Right ventricle myocardium superior (tissue), 1 donor: ENCODE results near the gene NSF. TPM values are rescaled to one million over a fixed set of nuclear protein-coding genes. Genes with fewer than 3 reads are reported as not detected.
"Not testable (repeated sequence)": the region's sequence is repeated elsewhere in the genome, so short reads cannot be mapped to it uniquely, and the experiment has no call there.

Experiments
- ATAC-seq: fragments of 200-7000 bp; cut with Tn5 transposase; one replicate; pipeline ENCODE4 v1.9.1; 2020; ENCODE audit warnings: mild to moderate bottlenecking; ENCODE audit not compliant: poor library complexity
- DNase-seq: peaks from one replicate; pipeline ENCODE4 v3.0.0-alpha.2; 2020
- intact Hi-C: fragments of 100-400 bp; cut with DNase I; formaldehyde crosslinking; loops from one replicate; pipeline ENCODE4 v1.11.2; 2022
- long read RNA-seq: library from polyadenylated mRNA; unstranded; transcript quantifications from one replicate; pipeline ENCODE4 v2.0.0, GENCODE V29; 2021
- total RNA-seq: library from RNA; stranded (reverse); fragmentation: NEBNext Ultra II Directional; extraction: Animal tissue kit (Norgen Biotek cat#: 25700); gene quantifications from one replicate; pipeline ENCODE4 v1.2.1, GENCODE V29; 2021
- donor health status: DM: no; HTN: yes; CAD: no; lungs with severe emphysema.

The NSF gene
- total RNA-seq = 23.2 TPM
- long read RNA-seq, transcript NSF-201 (21 exons, 3,983 nt) = major isoform, 53 of 63 reads
- long read RNA-seq, partial matches to known transcripts = 5 of 63 reads
- long read RNA-seq, other reads (novel, unspliced or antisense) = 2 of 63 reads

DNA sequence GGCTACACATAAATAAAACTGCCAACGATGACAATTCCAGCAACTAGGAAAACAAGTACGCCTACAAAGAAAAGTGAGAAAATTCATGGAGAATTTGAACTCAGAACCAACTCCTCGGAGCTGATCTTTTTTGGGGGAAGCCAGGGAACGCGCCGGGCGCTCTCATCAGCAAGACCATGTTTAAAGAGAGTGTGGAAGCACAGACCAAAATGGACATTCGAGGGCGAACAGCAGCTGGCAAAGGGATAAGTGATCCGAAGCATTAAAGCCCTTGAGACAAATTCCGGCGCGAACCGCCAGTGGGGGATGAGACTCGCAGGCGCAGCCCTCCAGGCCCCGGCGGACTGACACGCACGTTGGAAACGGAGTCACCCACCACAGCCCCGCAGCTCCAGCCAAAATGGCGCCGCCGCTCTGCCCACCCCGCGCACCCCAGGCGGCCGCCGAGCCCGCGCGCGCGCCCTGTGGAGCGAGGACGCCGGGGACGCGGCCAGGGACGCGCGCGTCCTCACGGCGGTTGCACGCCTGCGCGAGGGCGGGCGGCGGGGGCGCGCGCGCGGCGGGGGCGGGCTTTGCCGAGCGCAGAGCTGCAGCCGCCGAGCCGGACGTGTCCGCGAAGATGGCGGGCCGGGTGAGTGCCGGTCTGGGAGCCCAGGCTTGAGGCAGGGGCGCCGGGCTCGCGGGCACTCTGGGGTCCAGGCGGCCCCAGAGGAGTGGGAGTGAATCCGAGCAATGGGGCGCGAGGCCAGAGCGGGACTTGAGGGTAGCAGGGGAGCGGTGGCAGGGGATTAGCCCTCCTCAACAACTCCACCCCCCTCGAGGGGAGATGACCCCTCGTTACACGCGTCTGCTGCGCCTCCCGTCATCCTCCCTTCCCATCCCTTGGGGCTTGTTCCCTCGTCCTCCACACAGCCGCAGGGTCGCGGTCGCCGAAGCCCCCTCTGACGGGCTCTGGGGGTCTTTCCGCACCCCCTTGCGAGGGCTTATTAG lies at the start of gene NSF:
Gene NSF (plus strand): TSS at position 513 of the 990 bp plus-strand sequence. CDS start 107 bp downstream, at position 620.
- intact Hi-C loops, DNase-seq: not testable (repeated sequence)
- peak; percentile 98 for ATAC-seq

GRCh38 chr17:46548607-46549006 lies 41.9 kb upstream of the NSF start:
- intact Hi-C loops, ATAC-seq, DNase-seq: not testable (repeated sequence)

DNA sequence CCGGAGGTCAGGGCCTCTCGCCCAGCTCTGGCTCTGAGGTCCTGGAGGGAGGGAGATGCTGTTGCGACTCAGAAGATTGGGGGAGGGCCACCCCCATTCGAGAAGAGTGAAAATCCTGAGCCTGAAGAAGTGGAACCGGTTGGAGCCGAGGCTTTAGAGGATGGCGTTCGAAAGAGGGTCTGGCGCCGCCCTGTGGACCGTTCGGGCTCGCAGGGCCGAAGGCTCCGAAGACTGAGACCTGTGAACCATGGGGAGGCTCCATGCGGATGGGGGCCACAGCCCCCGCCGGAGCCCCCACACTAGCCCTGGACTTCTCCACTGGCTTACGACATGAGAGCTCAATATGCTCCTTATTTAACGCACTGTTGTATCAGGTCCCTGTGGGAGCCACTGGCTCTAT lies 31.3 kb upstream of the NSF start:
- intact Hi-C loops, DNase-seq, ATAC-seq: not testable (repeated sequence)

DNA sequence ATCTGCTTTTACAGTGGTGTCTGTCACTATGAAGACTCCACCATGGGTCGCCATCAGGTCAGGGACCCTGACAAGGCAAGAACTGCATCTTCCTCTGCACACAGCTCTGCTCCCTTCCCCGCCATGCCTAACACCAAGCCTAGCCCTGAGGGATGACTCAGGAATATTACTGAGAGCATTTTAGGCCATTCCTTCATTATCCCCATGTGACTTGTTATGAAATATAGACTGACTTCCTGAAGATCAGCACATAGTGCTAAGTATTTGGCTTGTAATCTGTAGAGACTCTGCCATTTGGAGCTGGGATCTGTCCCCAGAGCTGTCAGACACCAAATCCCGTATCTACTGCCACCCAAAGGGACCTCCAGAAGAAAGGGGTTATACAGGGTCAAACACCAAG lies 30.4 kb upstream of the NSF start:
- peak; percentile 86 for ATAC-seq
- intact Hi-C loops = not testable (repeated sequence)

DNA sequence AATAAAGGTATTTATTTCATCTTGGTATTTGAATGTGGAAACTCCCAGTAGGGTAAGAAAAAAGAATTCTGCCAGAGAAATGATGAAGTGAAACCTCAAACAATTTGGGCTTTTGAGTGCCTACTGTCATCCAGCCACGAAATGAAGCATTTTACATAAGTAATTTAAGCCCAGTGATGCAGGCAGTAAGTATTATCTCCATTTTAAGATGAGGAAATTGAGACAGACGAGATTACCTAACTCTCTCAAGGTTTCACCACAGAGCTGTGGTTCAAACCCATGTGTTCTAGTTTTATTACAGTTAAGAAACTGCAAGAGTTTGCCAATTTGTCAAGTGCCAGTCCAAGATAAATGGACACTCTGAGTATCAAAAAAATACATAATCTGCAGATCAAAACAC lies 24.2 kb upstream of the NSF start:
- DNase-seq, intact Hi-C loops: not testable (repeated sequence)
- ATAC-seq = peak; percentile 66

More for the DNA sequence above, 30.4 kb upstream of the NSF start:
- not testable (repeated sequence) for DNase-seq

- DNase-seq, ATAC-seq, intact Hi-C loops: not testable (repeated sequence)
Measured at GRCh38 chr17:46566980-46567379, 23.5 kb upstream of the NSF start.

DNA sequence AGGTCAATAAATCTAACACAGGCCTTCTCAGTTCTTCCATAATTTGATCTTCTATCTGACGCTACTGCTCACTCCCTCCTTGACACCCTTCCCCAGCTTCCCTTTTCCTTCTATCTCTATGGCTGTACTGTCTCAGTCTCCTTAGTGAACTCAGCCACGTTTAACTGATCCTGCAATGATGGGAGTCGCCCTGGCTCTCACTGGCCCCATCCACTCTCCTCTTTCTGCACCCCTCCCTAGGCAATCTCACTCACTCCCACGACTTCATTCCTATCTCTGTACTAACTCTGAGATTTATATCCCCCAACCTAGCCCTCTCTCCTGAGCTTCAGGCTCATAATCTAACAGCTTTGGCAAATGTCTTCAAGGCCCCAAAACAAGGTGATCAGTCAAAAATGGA lies 18.7 kb upstream of the NSF start:
- ATAC-seq, DNase-seq, intact Hi-C loops: not testable (repeated sequence)

DNA sequence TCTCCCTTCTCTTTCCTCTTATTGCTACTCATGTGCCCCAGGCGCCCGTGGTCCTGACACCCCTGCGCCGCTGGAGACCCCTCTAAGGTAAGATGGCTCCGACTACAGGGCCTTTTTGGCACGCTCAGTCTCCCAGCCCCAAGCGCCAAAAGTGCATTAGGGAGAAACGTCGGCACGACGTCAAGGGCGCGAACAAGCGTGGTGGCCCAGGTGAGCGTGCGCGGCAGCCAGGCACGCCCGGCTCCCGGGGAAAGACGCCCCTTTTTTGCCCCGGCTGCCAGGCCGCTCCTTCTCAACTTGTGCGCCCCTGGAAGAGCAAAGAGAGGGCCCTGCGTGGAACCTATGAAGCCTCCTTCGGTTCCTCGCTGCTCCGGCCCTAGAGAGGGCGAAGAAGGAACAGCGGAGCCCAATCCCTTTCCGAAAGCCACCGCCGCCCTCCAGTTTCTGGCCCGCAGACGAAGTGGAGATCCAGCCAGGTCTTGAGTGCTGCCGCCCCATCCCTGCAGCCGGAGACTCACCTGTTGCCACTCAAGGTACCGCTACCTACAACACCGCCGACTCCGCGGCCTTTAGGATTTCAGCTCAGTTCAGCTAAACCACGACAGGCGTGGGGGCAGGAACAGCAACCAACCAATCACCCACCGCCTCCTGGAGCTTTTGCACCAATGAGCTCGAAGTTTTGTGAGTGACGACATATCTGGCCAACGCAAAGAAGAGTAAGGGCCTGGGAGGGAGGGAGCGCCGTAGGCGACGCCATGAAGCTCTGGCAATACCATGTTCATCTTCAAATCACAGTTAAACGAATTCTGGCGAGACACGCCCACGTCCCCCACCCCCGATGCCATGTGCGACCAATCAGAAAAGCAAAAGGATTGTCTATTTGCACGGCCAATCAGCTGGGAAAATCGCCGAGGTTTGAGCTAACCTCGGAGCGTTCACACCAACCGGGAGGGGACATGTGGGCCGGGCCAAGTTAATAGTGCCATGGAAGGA lies 11.1 kb upstream of the NSF start, which contains the start of gene ARL17A:
Gene ARL17A (minus strand): TSS at position 609 of the 993 bp plus-strand sequence. CDS start 3,369 bp downstream, outside the sequence.
- ATAC-seq (peak; percentile 97), DNase-seq (peak; percentile 90)
- intact Hi-C loops = not testable (repeated sequence)

GRCh38 chr17:46580082-46580481 lies 10.4 kb upstream of the NSF start:
- DNase-seq, ATAC-seq, intact Hi-C loops: not testable (repeated sequence)

DNA sequence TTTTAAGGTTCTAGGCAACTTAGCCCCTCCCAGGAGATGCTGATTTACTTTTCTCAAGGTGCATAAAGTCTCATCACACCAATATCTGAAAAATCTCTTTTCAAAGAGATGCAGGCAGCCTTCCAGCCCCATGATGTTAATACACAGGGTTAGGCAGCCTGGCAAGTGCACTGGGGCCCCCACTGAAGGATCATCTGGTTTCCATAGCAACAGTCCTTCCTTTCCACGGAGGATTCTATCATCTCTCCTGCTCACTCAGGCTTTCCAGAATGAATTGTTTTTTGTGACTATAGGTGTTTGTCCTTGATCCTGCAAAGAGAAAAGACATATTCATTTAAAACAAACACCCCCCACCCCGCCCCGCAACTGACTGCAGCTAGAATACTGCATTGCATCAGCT lies 5.0 kb upstream of the NSF start:
- ATAC-seq, intact Hi-C loops, DNase-seq: not testable (repeated sequence)

GRCh38 chr17:46591332-46591731 lies 863 bp downstream of the NSF start:
- ATAC-seq = peak; percentile 70
- DNase-seq, intact Hi-C loops: not testable (repeated sequence)

DNA sequence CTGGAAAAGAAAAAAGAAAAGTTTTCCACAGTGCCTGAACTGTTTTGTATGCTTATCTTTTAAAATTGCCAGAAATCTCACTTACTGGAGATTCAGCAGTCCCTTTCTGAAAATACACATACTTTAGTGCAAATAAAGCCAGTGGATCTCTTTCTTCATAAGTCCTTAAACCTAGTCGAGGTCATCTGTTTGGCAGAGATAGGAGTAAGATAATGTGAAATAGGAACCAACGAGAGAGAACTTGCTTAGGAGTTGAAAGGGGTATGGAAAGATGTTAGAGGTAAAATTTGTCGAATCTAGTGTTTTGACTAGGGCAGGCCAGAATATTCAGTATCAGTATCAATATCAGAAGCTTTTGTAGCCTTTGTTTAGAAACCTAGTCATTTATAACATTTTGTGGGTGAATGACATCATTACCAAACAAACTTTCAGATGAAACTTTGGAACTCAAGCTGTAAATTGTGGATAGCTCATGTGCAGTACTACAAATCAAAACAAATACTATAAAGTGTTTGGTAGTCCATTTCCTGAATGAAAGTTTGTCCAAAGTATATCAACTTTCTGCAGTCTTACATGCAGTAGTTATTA lies 8.0 kb downstream of the NSF start:
- ATAC-seq, intact Hi-C loops: not testable (repeated sequence)

GRCh38 chr17:46600767-46601166 lies 10.3 kb downstream of the NSF start:
- intact Hi-C loops, ATAC-seq, DNase-seq: not testable (repeated sequence)

More for the DNA sequence above, 8.0 kb downstream of the NSF start:
- DNase-seq = not testable (repeated sequence)

- intact Hi-C loops, ATAC-seq, DNase-seq: not testable (repeated sequence)
Measured at GRCh38 chr17:46603125-46603524, 12.7 kb downstream of the NSF start.

- peak; percentile 41 for ATAC-seq
- DNase-seq, intact Hi-C loops: not testable (repeated sequence)
Measured at GRCh38 chr17:46611304-46611703, 20.8 kb downstream of the NSF start.

DNA sequence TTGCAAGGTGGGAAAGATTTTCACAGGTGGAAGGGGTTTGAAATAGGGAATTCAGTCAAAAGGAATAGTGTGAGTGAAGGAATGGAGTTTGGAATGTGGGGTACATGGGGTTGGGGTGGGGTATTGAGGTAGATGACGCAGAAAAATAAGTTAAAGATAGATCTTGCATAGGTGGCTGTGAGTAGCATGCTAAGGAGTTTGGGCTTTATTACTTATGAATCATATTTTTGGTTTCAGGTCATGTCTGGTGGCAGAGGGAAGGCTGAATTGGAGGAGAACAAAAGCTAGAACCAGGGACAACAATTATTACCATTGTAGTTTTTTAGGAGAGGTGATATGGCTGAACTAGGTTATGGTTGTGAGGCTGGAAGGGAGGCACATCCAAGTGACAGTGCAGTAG lies 23.4 kb downstream of the NSF start:
- ATAC-seq, DNase-seq, intact Hi-C loops: not testable (repeated sequence)

- ATAC-seq, intact Hi-C loops, DNase-seq: not testable (repeated sequence)
Measured at GRCh38 chr17:46617121-46617520, 26.7 kb downstream of the NSF start.

GRCh38 chr17:46618975-46619374 lies 28.5 kb downstream of the NSF start:
- ATAC-seq, intact Hi-C loops, DNase-seq: not testable (repeated sequence)
